Adrenal gland (tissue), 12 donors: ENCODE data around the gene TNIK. TPM values are rescaled to one million over a fixed set of nuclear protein-coding genes. Genes with fewer than 3 reads are reported as not detected.

Experiments used
- DNase-seq, 7 donors: peaks; one replicate each; pipeline ENCODE4 v3.0.0-alpha.2; 2019 to 2020
- H3K27ac ChIP-seq, 5 donors: fragments of 200-600 bp; sonication (generic) in 4 of 5; 1 replicate in 3 of 5; 2 replicates in 2 of 5; pipeline versions ENCODE4 v1.5.1 to v1.8.0; 2016 to 2020; ENCODE audit warnings: mild to moderate bottlenecking in 1 of 5
- H3K27me3 ChIP-seq: fragments of 200-600 bp; 2 replicates; pipeline ENCODE4 v1.8.0; 2021
- H3K36me3 ChIP-seq, 2 donors: fragments of 200-600 bp; replicated peaks in 1 of 2; 1 replicate in 1 of 2; 2 replicates in 1 of 2; pipeline versions ENCODE4 v1.5.1 to v1.8.0; 2018 to 2022
- H3K4me1 ChIP-seq, 2 donors: fragments of 200-600 bp; replicated peaks in 1 of 2; 1 replicate in 1 of 2; 2 replicates in 1 of 2; pipeline versions ENCODE4 v1.5.1 to v1.8.0; 2018 to 2021
- H3K4me3 ChIP-seq, 4 donors: fragments of 200-600 bp; sonication (generic) in 3 of 4; one replicate each; pipeline ENCODE4 v1.5.1; 2016 to 2018
- H3K9me3 ChIP-seq, 3 donors: fragments of 200-600 bp; sonication (generic) in 1 of 3; replicated peaks in 1 of 3; 1 replicate in 2 of 3; 2 replicates in 1 of 3; pipeline versions ENCODE4 v1.5.1 to v1.8.0; 2016 to 2021
- CTCF ChIP-seq, 6 experiments: fragments of 450-650 bp in 4 of 6; fragments of 200-600 bp in 2 of 6; sonication (generic) in 1 of 6; IDR thresholded peaks; 1 replicate in 5 of 6; 2 replicates in 1 of 6; pipeline versions ENCODE4 v1.5.1 to v1.8.0; 2016 to 2021; ENCODE audit warnings: antibody characterized with exemption in 6 of 6, mild to moderate bottlenecking in 2 of 6, moderate library complexity in 1 of 6
- POLR2A ChIP-seq, 2 donors: fragments of 450-650 bp; IDR thresholded peaks; one replicate each; pipeline ENCODE4 v1.6.1; 2017; ENCODE audit warnings: antibody characterized with exemption in 2 of 2, mild to moderate bottlenecking in 2 of 2, moderate library complexity in 1 of 2
- WGBS, 4 donors: extraction: QIAGEN DNeasy Blood & Tissue Kit in 2 of 4; methylation state at CpG; one replicate each; pipeline versions ENCODE4 v1.1.5 to v1.1.7; 2013 to 2017; 5-methylcytosine and 5-hydroxymethylcytosine counted together
- intact Hi-C, 2 donors: fragments of 100-400 bp; cut with DNase I; formaldehyde crosslinking; loops; one replicate each; pipeline versions ENCODE4 v1.14.1 to v1.15.0; 2022 to 2023
- polyA plus RNA-seq, 3 donors: library from polyadenylated mRNA; stranded (reverse); fragments of 200-250 nt in 2 of 3; fragments of 350-450 nt in 1 of 3; fragmentation: Illumina TruSeq in 1 of 3; extraction: RNeasy Lipid Tissue Mini Kit (QIAGEN cat#74804) in 1 of 3; gene quantifications; one replicate each; pipeline ENCODE4 v1.2.3, GENCODE V29; 2013 to 2014
- total RNA-seq, 9 donors: library from RNA; depleted of rRNA in 4 of 9; stranded (reverse); fragments of >200 nt in 4 of 9; fragments of 120-200 nt in 1 of 9; fragmentation: NEBNext Ultra II Directional in 1 of 9; extraction: Animal tissue kit (Norgen Biotek cat#: 25700) in 1 of 9; gene quantifications; one replicate each; pipeline versions ENCODE4 v1.1.0 to v1.2.4, GENCODE V29; 2013 to 2023
- donor health status: healthy with polysubstance abuse.
- donor health status: Bipolar disorder and iron deficiency.
- donor health status: DM: yes; HTN: yes; CAD: no.
- donor health status: DM: no; HTN: no; CAD: no.
- donor health status: DM: no; HTN: no; CAD: no.
- donor health status: DM: yes; HTN: yes; CAD: no.

TNIK gene
- total and polyA plus RNA-seq, 12 donors = 4.9 to 33.1 (median 10.7) TPM

- H3K27me3 ChIP-seq = no peaks in the 10 kb centered on the region
- no peak for DNase-seq
- H3K36me3 ChIP-seq = no peaks in the 10 kb centered on the region
- no peak for TF ChIP-seq POLR2A (IDR thresholded peaks at IDR 0.05)
- TF ChIP-seq CTCF (IDR thresholded peaks at IDR 0.05) = peak in 4 of 6 experiments; percentile 17 to 59 (median 45)
- peaks cover 0 to 7% (median 0%) of the 10 kb centered on the region in 3 donors for H3K9me3 ChIP-seq
- intact Hi-C loops = no loop called here
- peaks cover 0 to 4% of the 10 kb centered on the region in 2 donors for H3K4me1 ChIP-seq
- H3K4me3 ChIP-seq = no peak overlapping the region
- no peak overlapping the region for H3K27ac ChIP-seq
These were observed 296.8 kb downstream of the TNIK start for GRCh38 chr3:171163101-171164066.

DNA sequence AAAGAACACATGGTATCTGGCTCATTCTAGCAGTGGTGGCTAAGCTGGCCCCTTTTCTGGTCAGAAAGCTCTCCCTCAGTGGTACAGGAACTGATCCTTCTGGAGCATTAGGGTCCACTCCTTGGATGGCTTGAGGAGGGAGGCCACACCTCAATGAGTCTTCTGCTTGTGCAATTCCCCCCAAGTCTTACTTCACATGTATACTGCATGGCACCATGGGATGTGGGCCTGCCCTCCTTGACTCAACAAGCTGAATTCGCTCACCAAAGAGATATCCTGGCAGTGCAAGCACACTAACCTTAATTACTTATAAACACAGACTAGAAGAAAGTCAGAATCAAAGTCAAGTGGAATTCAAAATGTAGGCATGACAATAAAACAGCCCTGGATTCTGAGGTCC, 299.9 kb downstream of the TNIK start:
- DNase-seq = no peak
- Histone ChIP-seq H3K4me1 (no peaks in the 10 kb centered on the region), H3K27me3 (no peaks in the 10 kb centered on the region), H3K9me3 (peaks cover 0 to 7% (median 0%) of the 10 kb centered on the region in 3 donors), H3K36me3 (no peaks in the 10 kb centered on the region), H3K4me3 (no peak overlapping the region), H3K27ac (no peak overlapping the region)
- intact Hi-C loops = no loop called here
- WGBS, 4 donors = 83 to 100% (median 92%) methylated on average over 1 of the region's 1 CpG
- TF ChIP-seq CTCF (IDR thresholded peaks at IDR 0.05) (no peak), POLR2A (IDR thresholded peaks at IDR 0.05) (no peak)

- no peak for TF ChIP-seq POLR2A (IDR thresholded peaks at IDR 0.05)
- no peak for TF ChIP-seq CTCF (IDR thresholded peaks at IDR 0.05)
- Histone ChIP-seq H3K4me3 (no peak overlapping the region), H3K27me3 (no peaks in the 10 kb centered on the region), H3K36me3 (no peaks in the 10 kb centered on the region), H3K4me1 (no peaks in the 10 kb centered on the region), H3K27ac (no peak overlapping the region), H3K9me3 (peaks cover 0 to 7% (median 0%) of the 10 kb centered on the region in 3 donors)
- intact Hi-C loops = no loop called here
- DNase-seq = no peak
- WGBS, 4 donors = 90 to 95% (median 92%) methylated on average over 6 of the region's 6 CpGs
These were observed 300.4 kb downstream of the TNIK start for GRCh38 chr3:171159822-171160157.

GRCh38 chr3:171159024-171159821, 301.0 kb downstream of the TNIK start:
- DNase-seq = no peak

More at GRCh38 chr3:171159024-171159821, 301.0 kb downstream of the TNIK start:
- H3K9me3 ChIP-seq = peaks cover 0 to 7% (median 0%) of the 10 kb centered on the region in 3 donors
- no peaks in the 10 kb centered on the region for H3K36me3 ChIP-seq
- no peaks in the 10 kb centered on the region for H3K4me1 ChIP-seq
- H3K27me3 ChIP-seq = no peaks in the 10 kb centered on the region
- 88 to 92% (median 90%) methylated on average over 20 of the region's 20 CpGs for WGBS, 4 donors
- no peak overlapping the region for H3K27ac ChIP-seq
- intact Hi-C loops = no loop called here
- TF ChIP-seq CTCF (IDR thresholded peaks at IDR 0.05) (no peak), POLR2A (IDR thresholded peaks at IDR 0.05) (no peak)
- H3K4me3 ChIP-seq = no peak overlapping the region
